ENCODE measurements around the gene POP4.

POP4 gene

GRCh38 chr19:29634423-29635130 is 28.5 kb downstream of the POP4 start:
- DNase-seq, result no peak

- no peak for DNase-seq
These were observed 29.9 kb downstream of the POP4 start for GRCh38 chr19:29635963-29636362.

GRCh38 chr19:29636553-29637360 is 30.7 kb downstream of the POP4 start:
- DNase-seq, result no peak

- DNase-seq, result no peak
These were observed 33.0 kb downstream of the POP4 start for GRCh38 chr19:29639086-29639485.

- DNase-seq, result no peak
These were observed 34.1 kb downstream of the POP4 start for GRCh38 chr19:29640231-29640630.

- no peak for DNase-seq
These were observed 35.5 kb downstream of the POP4 start for GRCh38 chr19:29641597-29641996.

GRCh38 chr19:29643361-29643935 is 37.4 kb downstream of the POP4 start:
- no peak for DNase-seq

GRCh38 chr19:29644210-29644609 is 38.1 kb downstream of the POP4 start:
- DNase-seq, result no peak

- no peak for DNase-seq
These were observed 39.4 kb downstream of the POP4 start for GRCh38 chr19:29645491-29645867.

GRCh38 chr19:29645911-29646310 is 39.8 kb downstream of the POP4 start:
- no peak for DNase-seq

- DNase-seq, result no peak
These were observed 44.8 kb downstream of the POP4 start for GRCh38 chr19:29650772-29651387.

- DNase-seq, result no peak
These were observed 45.7 kb downstream of the POP4 start for GRCh38 chr19:29651622-29652394.

GRCh38 chr19:29653398-29653797 is 47.3 kb downstream of the POP4 start:
- DNase-seq, result no peak

GRCh38 chr19:29655648-29656335 is 49.7 kb downstream of the POP4 start:
- DNase-seq, result no peak

- no peak for DNase-seq
These were observed 52.3 kb downstream of the POP4 start for GRCh38 chr19:29658221-29658991.

- no peak for DNase-seq
These were observed 54.8 kb downstream of the POP4 start for GRCh38 chr19:29660835-29661234.

GRCh38 chr19:29662278-29662603 is 56.2 kb downstream of the POP4 start:
- no peak for DNase-seq

GRCh38 chr19:29662604-29663404 is 56.7 kb downstream of the POP4 start:
- DNase-seq, result no peak

GRCh38 chr19:29663861-29664752 is 58.0 kb downstream of the POP4 start:
- DNase-seq, result no peak
